K562 (cell line): ENCODE data around the gene SAMD4A. TPM values are rescaled to one million over a fixed set of nuclear protein-coding genes. Genes with fewer than 3 reads are reported as not detected.

Source experiments
- ATAC-seq: fragments of 200-7000 bp; cut with Tn5 transposase; 3 replicates; pipeline ENCODE4 v1.9.1; 2020; ENCODE audit warnings: moderate library complexity
- BruUV-seq: library from RNA; stranded (reverse); fragments of 400-500 nt; replicated peaks from 2 replicates; lab custom pipeline; 2021; lab: Mats Ljungman, UMichigan
- CTCF ChIA-PET: fragments of 300-600 bp; formaldehyde crosslinking; extraction: SDS; loops from one replicate; lab custom pipeline; 2021; ENCODE audit warnings: low intra/inter-chr PET ratio; lab: Yijun Ruan, JAX
- POLR2A ChIA-PET: fragments of 300-600, 350-650 bp; sonication (Branson Sonifier 250); formaldehyde crosslinking; extraction: SDS; loops from one replicate; lab custom pipeline; 2021; ENCODE audit warnings: antibody characterized with exemption, inconsistent platforms; lab: Yijun Ruan, JAX
- DNase-seq, 4 experiments: peaks; one replicate each; pipeline versions ENCODE4 v3.0.0 to v3.0.0-alpha.2; 2011 to 2018; ENCODE audit warnings: low spot score in 3 of 4, mixed read lengths in 3 of 4; ENCODE audit errors: extremely low read depth in 1 of 4
- FAIRE-seq: peaks from 2 replicates; lab custom pipeline; 2011; peaks lifted over from hg19 to GRCh38; lab: Jason Lieb, UNC
- H2AFZ ChIP-seq: 2 replicates; pipeline ENCODE4 v1.6.0; 2011; ENCODE audit warnings: low read depth, low read length, control low read depth, inconsistent platforms
- H3K27ac ChIP-seq: fragments of 200-600 bp; 3 replicates; pipeline ENCODE4 v1.8.0; 2011; ENCODE audit warnings: low read depth, mild to moderate bottlenecking, control low read depth, inconsistent platforms, low read length, moderate library complexity, mixed read lengths; ENCODE audit errors: extremely low read depth
- H3K27me3 ChIP-seq, 2 experiments: fragments of 300-600 bp in 1 of 2; 2 replicates in 1 of 2; 3 replicates in 1 of 2; pipeline versions ENCODE4 v1.6.0 to v1.8.0; 2011; ENCODE audit warnings: inconsistent platforms in 2 of 2, low read length in 2 of 2, mild to moderate bottlenecking in 1 of 2, mixed read lengths in 1 of 2, moderate library complexity in 1 of 2; ENCODE audit not compliant: control insufficient read depth in 2 of 2, insufficient read depth in 2 of 2
- H3K36me3 ChIP-seq: fragments of 300-600 bp; 3 replicates; pipeline ENCODE4 v1.8.0; 2011; ENCODE audit warnings: mild to moderate bottlenecking, low read length, inconsistent platforms; ENCODE audit not compliant: control insufficient read depth, insufficient read depth
- H3K4me1 ChIP-seq, 2 experiments: fragments of 200-600 bp in 1 of 2; replicated peaks in 1 of 2; 2 replicates in 1 of 2; 3 replicates in 1 of 2; pipeline versions ENCODE4 v1.5.1 to v1.8.0; 2011; ENCODE audit warnings: inconsistent platforms in 2 of 2, low read length in 2 of 2, mild to moderate bottlenecking in 1 of 2, mixed read lengths in 1 of 2, moderate library complexity in 1 of 2; ENCODE audit not compliant: control insufficient read depth in 2 of 2, insufficient read depth in 2 of 2
- H3K4me2 ChIP-seq: 2 replicates; pipeline ENCODE4 v1.6.1; 2011; ENCODE audit warnings: low read length, control low read depth, inconsistent platforms, mixed read lengths; ENCODE audit not compliant: insufficient read depth
- H3K4me3 ChIP-seq: fragments of 200-600 bp; sonication (generic), shearing (Covaris generic); 2 replicates; pipeline ENCODE4 v1.5.1; 2016; ENCODE audit warnings: control low read depth, inconsistent platforms
- H3K79me2 ChIP-seq: fragments of 200-600 bp; 3 replicates; pipeline ENCODE4 v1.8.0; 2011; ENCODE audit warnings: low read length, inconsistent platforms; ENCODE audit not compliant: control insufficient read depth, insufficient read depth
- H3K9ac ChIP-seq, 2 experiments: 2 replicates each; pipeline versions ENCODE4 v1.6.0 to v1.6.1; 2011; ENCODE audit warnings: low read depth in 2 of 2, low read length in 2 of 2, control low read depth in 1 of 2, inconsistent platforms in 1 of 2, mild to moderate bottlenecking in 1 of 2, mixed read lengths in 1 of 2; ENCODE audit not compliant: insufficient read depth in 1 of 2
- H3K9me1 ChIP-seq: one replicate; pipeline ENCODE4 v1.6.0; 2011; ENCODE audit warnings: inconsistent platforms, mild to moderate bottlenecking, low read length, moderate library complexity; ENCODE audit not compliant: control insufficient read depth, insufficient read depth
- H3K9me3 ChIP-seq: replicated peaks from 2 replicates; pipeline ENCODE4 v1.5.1; 2011; ENCODE audit warnings: low read depth, low read length, inconsistent platforms; ENCODE audit not compliant: control insufficient read depth, insufficient read depth
- H4K20me1 ChIP-seq: replicated peaks from 2 replicates; pipeline ENCODE4 v1.6.1; 2011; ENCODE audit warnings: low read length, inconsistent platforms, mixed read lengths; ENCODE audit not compliant: control insufficient read depth, insufficient read depth
- BRF1 ChIP-seq: IDR thresholded peaks from 3 replicates; pipeline ENCODE4 v1.6.1; 2011; ENCODE audit warnings: borderline replicate concordance, mild to moderate bottlenecking; ENCODE audit not compliant: insufficient read length; ENCODE audit errors: extremely low read depth
- COPS2 ChIP-seq: fragments of 450-650 bp; conservative IDR thresholded peaks from 2 replicates; pipeline ENCODE4 v1.6.1; 2016; ENCODE audit warnings: mild to moderate bottlenecking, moderate library complexity
- CXXC5 ChIP-seq: fragments of 250-450 bp; sonication (Bioruptor Pico); IDR thresholded peaks from 2 replicates; pipeline ENCODE4 v1.8.0; 2022; ENCODE audit warnings: inconsistent platforms, mild to moderate bottlenecking, moderate library complexity
- ESRRB ChIP-seq: fragments of 250-450 bp; sonication (Bioruptor Pico); IDR thresholded peaks from 2 replicates; pipeline ENCODE4 v1.5.0; 2020; ENCODE audit warnings: mild to moderate bottlenecking, moderate library complexity, borderline replicate concordance
- HDAC1 ChIP-seq, 2 experiments: fragments of 450-650 bp; IDR thresholded peaks; 2 replicates each; pipeline ENCODE4 v1.6.1; 2016 to 2017; ENCODE audit warnings: inconsistent platforms in 1 of 2, mild to moderate bottlenecking in 1 of 2, moderate library complexity in 1 of 2
- SREBF2 ChIP-seq: sonication (generic); formaldehyde crosslinking; IDR thresholded peaks from 2 replicates; pipeline ENCODE4 v1.4.0; 2020; ENCODE audit warnings: mild to moderate bottlenecking, missing genetic modification reagents
- ZNF780A ChIP-seq: fragments of 250-450 bp; sonication (Bioruptor Pico); IDR thresholded peaks from 2 replicates; pipeline ENCODE4 v1.5.0; 2021; ENCODE audit warnings: mild to moderate bottlenecking
- WGBS: fragments of 100-300 bp; shearing (Covaris generic); methylation state at CpG from one replicate; pipeline ENCODE4 v1.1.6; 2016; ENCODE audit warnings: low coverage, mixed read lengths; ENCODE audit not compliant: insufficient coverage; ENCODE audit errors: missing lambda C conversion rate; 5-methylcytosine and 5-hydroxymethylcytosine counted together
- in situ Hi-C: fragments of 300-500 bp; cut with MboI; formaldehyde crosslinking; loops from 4 replicates; pipeline ENCODE4 v1.15.0; 2018; ENCODE audit warnings: inconsistent platforms, mixed read lengths
- intact Hi-C: fragments of 100-400 bp; cut with micrococcal nuclease; formaldehyde crosslinking; loops from 2 replicates; pipeline ENCODE4 v1.14.2; 2022
- polyA plus RNA-seq, 8 experiments: library from polyadenylated mRNA; depleted of rRNA in 4 of 8; stranded (reverse) in 5 of 8; unstranded in 3 of 8; fragments of >200 nt; fragmentation: Nextera tagmentation in 2 of 8; fragmentation: Illumina TruSeq in 1 of 8; extraction: Ambion mirVana in 2 of 8; extraction: Trizol in 1 of 8; gene quantifications; 2 replicates each; pipeline versions ENCODE4 v1.2.1 to v1.2.3, GENCODE V29; 2011 to 2014; ENCODE audit warnings: inconsistent platforms in 1 of 8, missing spikeins in 1 of 8
- total RNA-seq, 7 experiments: library from RNA; depleted of rRNA in 6 of 7; stranded (reverse); fragments of >200 nt in 6 of 7; fragmentation: Illumina TruSeq in 2 of 7; extraction: Trizol in 2 of 7; gene quantifications; 2 replicates each; pipeline versions ENCODE4 v1.2.1 to v1.2.3, GENCODE V29; 2011 to 2021; ENCODE audit warnings: low replicate concordance in 1 of 7
- TF ChIP-seq, protein P1 (sequence below): sonication (generic); formaldehyde crosslinking; IDR thresholded peaks from 2 replicates; pipeline ENCODE4 v1.8.1; 2023; ENCODE audit warnings: missing genetic modification reagents, mild to moderate bottlenecking, borderline replicate concordance
- TF ChIP-seq, protein P2 (sequence below): fragments of 450-650 bp; IDR thresholded peaks from 2 replicates; pipeline ENCODE4 v1.6.1; 2017; ENCODE audit warnings: mild to moderate bottlenecking, moderate library complexity
- TF ChIP-seq, protein P3 (sequence below): sonication (generic); formaldehyde crosslinking; IDR thresholded peaks from 2 replicates; pipeline ENCODE4 v1.8.0; 2022; ENCODE audit warnings: mild to moderate bottlenecking, missing genetic modification reagents

SAMD4A gene
- total and polyA plus RNA-seq, 9 of the 15 experiments (the other 6 are each of a cell fraction or from before 2014, with no cell fraction given) = 0.66 to 6.8 (median 3.3) TPM

DNA sequence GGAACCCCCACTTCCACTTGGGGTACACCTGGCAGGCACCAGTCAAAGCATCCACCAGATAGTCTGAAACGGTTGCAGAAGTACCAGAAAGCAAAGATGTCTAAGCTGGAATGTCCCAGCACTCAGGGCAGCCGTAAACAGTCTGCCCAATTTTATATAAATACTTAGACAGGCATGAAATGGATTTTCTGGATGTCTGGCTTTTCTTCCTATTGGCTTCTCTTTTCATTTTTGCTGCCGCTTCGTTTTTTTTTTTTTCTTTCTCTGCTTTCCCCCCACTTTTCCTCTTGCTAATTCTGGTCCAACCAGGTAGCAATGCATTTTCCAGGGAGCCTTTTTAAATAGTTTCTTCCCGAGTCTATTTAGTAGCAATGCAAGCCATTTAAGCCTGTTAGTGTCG lies 168.0 kb downstream of the SAMD4A start (continued):
- TF ChIP-seq, protein P1, sequence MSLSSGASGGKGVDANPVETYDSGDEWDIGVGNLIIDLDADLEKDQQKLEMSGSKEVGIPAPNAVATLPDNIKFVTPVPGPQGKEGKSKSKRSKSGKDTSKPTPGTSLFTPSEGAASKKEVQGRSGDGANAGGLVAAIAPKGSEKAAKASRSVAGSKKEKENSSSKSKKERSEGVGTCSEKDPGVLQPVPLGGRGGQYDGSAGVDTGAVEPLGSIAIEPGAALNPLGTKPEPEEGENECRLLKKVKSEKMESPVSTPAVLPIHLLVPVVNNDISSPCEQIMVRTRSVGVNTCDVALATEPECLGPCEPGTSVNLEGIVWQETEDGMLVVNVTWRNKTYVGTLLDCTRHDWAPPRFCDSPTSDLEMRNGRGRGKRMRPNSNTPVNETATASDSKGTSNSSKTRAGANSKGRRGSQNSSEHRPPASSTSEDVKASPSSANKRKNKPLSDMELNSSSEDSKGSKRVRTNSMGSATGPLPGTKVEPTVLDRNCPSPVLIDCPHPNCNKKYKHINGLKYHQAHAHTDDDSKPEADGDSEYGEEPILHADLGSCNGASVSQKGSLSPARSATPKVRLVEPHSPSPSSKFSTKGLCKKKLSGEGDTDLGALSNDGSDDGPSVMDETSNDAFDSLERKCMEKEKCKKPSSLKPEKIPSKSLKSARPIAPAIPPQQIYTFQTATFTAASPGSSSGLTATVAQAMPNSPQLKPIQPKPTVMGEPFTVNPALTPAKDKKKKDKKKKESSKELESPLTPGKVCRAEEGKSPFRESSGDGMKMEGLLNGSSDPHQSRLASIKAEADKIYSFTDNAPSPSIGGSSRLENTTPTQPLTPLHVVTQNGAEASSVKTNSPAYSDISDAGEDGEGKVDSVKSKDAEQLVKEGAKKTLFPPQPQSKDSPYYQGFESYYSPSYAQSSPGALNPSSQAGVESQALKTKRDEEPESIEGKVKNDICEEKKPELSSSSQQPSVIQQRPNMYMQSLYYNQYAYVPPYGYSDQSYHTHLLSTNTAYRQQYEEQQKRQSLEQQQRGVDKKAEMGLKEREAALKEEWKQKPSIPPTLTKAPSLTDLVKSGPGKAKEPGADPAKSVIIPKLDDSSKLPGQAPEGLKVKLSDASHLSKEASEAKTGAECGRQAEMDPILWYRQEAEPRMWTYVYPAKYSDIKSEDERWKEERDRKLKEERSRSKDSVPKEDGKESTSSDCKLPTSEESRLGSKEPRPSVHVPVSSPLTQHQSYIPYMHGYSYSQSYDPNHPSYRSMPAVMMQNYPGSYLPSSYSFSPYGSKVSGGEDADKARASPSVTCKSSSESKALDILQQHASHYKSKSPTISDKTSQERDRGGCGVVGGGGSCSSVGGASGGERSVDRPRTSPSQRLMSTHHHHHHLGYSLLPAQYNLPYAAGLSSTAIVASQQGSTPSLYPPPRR = no peak
- no peak for TF ChIP-seq BRF1

DNA sequence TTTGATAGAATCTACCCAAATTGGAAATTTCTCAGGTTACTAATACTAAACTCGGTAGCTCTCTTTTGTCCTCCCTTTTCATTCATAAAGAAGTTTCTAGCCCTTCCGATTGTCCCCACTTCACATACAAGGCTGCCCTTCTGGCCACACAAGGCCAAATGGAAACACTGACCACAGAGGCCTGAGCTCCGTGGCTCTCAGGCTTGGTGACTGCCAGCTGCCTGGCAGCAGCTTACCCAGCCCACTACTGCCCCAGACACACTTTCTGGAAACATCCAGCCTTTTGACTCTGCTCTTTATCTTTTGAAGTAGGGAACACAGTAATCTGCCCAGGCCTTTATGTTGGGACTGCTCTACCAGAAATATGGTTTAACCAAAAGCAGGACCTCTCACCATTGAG lies 168.5 kb downstream of the SAMD4A start:
- intact Hi-C loops = no loop called here
- H3K4me1 ChIP-seq = peaks cover 0 to 24% of the 10 kb centered on the region in 2 experiments; a peak in 4 of 5 replicates
- H3K9me1 ChIP-seq = no peaks in the 10 kb centered on the region
- H3K4me2 ChIP-seq = no peak overlapping the region
- H3K4me3 ChIP-seq = no peak overlapping the region
- H3K9me3 ChIP-seq = no peaks in the 10 kb centered on the region
- no peak overlapping the region for H3K9ac ChIP-seq
- no peaks in the 10 kb centered on the region for H3K36me3 ChIP-seq
- in situ Hi-C loops = no loop called here
- peaks cover 9% of the 10 kb centered on the region for H3K79me2 ChIP-seq
- FAIRE-seq = no peak
- CTCF ChIA-PET = no interaction called here
- H3K27me3 ChIP-seq = no peaks in the 10 kb centered on the region
- no peaks in the 10 kb centered on the region for H4K20me1 ChIP-seq
- DNase-seq = no peak
- POLR2A ChIA-PET = interaction anchor here (0.9 kb wide), 1 partner anchor 19 kb away, joined by 3 read pairs; no protein-coding TSS in a partner anchor
- H2AFZ ChIP-seq = no peak overlapping the region
- WGBS = 80% methylated on average over 1 of the region's 3 CpGs
- no peak for ATAC-seq
- no TSS peak for BruUV-seq
- no peak overlapping the region for H3K27ac ChIP-seq
- TF ChIP-seq CXXC5 (CRISPR knock-in tag) = no peak
- TF ChIP-seq, protein P2, sequence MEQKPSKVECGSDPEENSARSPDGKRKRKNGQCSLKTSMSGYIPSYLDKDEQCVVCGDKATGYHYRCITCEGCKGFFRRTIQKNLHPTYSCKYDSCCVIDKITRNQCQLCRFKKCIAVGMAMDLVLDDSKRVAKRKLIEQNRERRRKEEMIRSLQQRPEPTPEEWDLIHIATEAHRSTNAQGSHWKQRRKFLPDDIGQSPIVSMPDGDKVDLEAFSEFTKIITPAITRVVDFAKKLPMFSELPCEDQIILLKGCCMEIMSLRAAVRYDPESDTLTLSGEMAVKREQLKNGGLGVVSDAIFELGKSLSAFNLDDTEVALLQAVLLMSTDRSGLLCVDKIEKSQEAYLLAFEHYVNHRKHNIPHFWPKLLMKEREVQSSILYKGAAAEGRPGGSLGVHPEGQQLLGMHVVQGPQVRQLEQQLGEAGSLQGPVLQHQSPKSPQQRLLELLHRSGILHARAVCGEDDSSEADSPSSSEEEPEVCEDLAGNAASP = no peak
- TF ChIP-seq, protein P3, sequence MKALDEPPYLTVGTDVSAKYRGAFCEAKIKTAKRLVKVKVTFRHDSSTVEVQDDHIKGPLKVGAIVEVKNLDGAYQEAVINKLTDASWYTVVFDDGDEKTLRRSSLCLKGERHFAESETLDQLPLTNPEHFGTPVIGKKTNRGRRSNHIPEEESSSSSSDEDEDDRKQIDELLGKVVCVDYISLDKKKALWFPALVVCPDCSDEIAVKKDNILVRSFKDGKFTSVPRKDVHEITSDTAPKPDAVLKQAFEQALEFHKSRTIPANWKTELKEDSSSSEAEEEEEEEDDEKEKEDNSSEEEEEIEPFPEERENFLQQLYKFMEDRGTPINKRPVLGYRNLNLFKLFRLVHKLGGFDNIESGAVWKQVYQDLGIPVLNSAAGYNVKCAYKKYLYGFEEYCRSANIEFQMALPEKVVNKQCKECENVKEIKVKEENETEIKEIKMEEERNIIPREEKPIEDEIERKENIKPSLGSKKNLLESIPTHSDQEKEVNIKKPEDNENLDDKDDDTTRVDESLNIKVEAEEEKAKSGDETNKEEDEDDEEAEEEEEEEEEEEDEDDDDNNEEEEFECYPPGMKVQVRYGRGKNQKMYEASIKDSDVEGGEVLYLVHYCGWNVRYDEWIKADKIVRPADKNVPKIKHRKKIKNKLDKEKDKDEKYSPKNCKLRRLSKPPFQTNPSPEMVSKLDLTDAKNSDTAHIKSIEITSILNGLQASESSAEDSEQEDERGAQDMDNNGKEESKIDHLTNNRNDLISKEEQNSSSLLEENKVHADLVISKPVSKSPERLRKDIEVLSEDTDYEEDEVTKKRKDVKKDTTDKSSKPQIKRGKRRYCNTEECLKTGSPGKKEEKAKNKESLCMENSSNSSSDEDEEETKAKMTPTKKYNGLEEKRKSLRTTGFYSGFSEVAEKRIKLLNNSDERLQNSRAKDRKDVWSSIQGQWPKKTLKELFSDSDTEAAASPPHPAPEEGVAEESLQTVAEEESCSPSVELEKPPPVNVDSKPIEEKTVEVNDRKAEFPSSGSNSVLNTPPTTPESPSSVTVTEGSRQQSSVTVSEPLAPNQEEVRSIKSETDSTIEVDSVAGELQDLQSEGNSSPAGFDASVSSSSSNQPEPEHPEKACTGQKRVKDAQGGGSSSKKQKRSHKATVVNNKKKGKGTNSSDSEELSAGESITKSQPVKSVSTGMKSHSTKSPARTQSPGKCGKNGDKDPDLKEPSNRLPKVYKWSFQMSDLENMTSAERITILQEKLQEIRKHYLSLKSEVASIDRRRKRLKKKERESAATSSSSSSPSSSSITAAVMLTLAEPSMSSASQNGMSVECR (CRISPR knock-in tag) = no peak
- no peak for TF ChIP-seq ZNF780A (CRISPR knock-in tag)
- TF ChIP-seq ESRRB (CRISPR knock-in tag) = no peak
- no peak for TF ChIP-seq SREBF2
- TF ChIP-seq COPS2 = no peak
- TF ChIP-seq HDAC1 (IDR thresholded peaks at IDR 0.05) = no peak
